ENCODE measurements around the gene TREH. TPM values are rescaled to one million over a fixed set of nuclear protein-coding genes. Genes with fewer than 3 reads are reported as not detected.
A peak's percentile ranks its signal among the peaks of the same experiment; 100 is the strongest.

Gene TREH
- total RNA-seq, 4 donors from 2014 or later = not detected

GRCh38 chr11:118622376-118623268 is 56.8 kb downstream of the TREH start:
- no peak for DNase-seq (ENCODE audit: low spot score in 2 of 2)
- Histone ChIP-seq H3K4me1 (peaks cover 5 to 69% (median 55%) of the 10 kb centered on the region in 4 donors), H3K4me3 (peak overlapping the region in 1 of 4 donors; percentile 53)

GRCh38 chr11:118621784-118622375 is 57.6 kb downstream of the TREH start:
- H3K4me3 ChIP-seq = peak overlapping the region; percentile 36 to 53 (median 42)
- H3K27ac ChIP-seq = peak overlapping the region; percentile 61 to 99 (median 86)
- no peaks in the 10 kb centered on the region for H3K9me3 ChIP-seq
- DNase-seq (ENCODE audit: low spot score in 2 of 2) = no peak
- no peaks in the 10 kb centered on the region for H3K27me3 ChIP-seq
- peaks cover 0 to 36% (median 2%) of the 10 kb centered on the region in 3 donors for H3K36me3 ChIP-seq
- H3K4me1 ChIP-seq = peaks cover 5 to 76% (median 62%) of the 10 kb centered on the region in 4 donors
- WGBS, 2 donors = 18 to 31% methylated on average over 4 of the region's 4 CpGs
- TF ChIP-seq POLR2A (IDR thresholded peaks at IDR 0.05) (no peak), CTCF (IDR thresholded peaks at IDR 0.05) (no peak), EP300 (IDR thresholded peaks at IDR 0.05) (no peak)

More at GRCh38 chr11:118622376-118623268, 56.8 kb downstream of the TREH start:
- 27 to 33% methylated on average over 9 of the region's 9 CpGs for WGBS, 2 donors
- Histone ChIP-seq H3K27me3 (no peaks in the 10 kb centered on the region), H3K9me3 (no peaks in the 10 kb centered on the region), H3K36me3 (peaks cover 0 to 39% (median 4%) of the 10 kb centered on the region in 3 donors), H3K27ac (peak overlapping the region; percentile 61 to 99 (median 86))
- TF ChIP-seq EP300 (IDR thresholded peaks at IDR 0.05) (no peak), CTCF (IDR thresholded peaks at IDR 0.05) (no peak), POLR2A (IDR thresholded peaks at IDR 0.05) (no peak)

- Histone ChIP-seq H3K9me3 (no peaks in the 10 kb centered on the region), H3K27me3 (no peaks in the 10 kb centered on the region), H3K4me3 (peak overlapping the region; percentile 36 to 53 (median 42)), H3K4me1 (peaks cover 5 to 83% (median 67%) of the 10 kb centered on the region in 4 donors), H3K36me3 (peaks cover 0 to 36% (median 7%) of the 10 kb centered on the region in 3 donors), H3K27ac (peak overlapping the region; percentile 61 to 99 (median 86))
- DNase-seq (ENCODE audit: low spot score in 2 of 2) = peak; percentile 77 to 85
- 3 to 4% methylated on average over 28 to 38 of the region's 38 CpGs for WGBS, 2 donors
- TF ChIP-seq EP300 (IDR thresholded peaks at IDR 0.05) = peak in 1 of 2 donors; percentile 64
- TF ChIP-seq CTCF (IDR thresholded peaks at IDR 0.05) = no peak
These were observed 58.2 kb downstream of the TREH start for GRCh38 chr11:118621071-118621783.

GRCh38 chr11:118620529-118621070 is 58.9 kb downstream of the TREH start:
- H3K27me3 ChIP-seq = no peaks in the 10 kb centered on the region
- no peaks in the 10 kb centered on the region for H3K9me3 ChIP-seq
- DNase-seq (ENCODE audit: low spot score in 2 of 2) = no peak
- H3K27ac ChIP-seq = peak overlapping the region; percentile 61 to 99 (median 86)
- H3K36me3 ChIP-seq = peaks cover 5 to 36% (median 5%) of the 10 kb centered on the region in 3 donors
- peak overlapping the region; percentile 36 to 53 (median 42) for H3K4me3 ChIP-seq
- WGBS, 2 donors = 33 to 44% methylated on average over 7 of the region's 7 CpGs
- peaks cover 5 to 89% (median 70%) of the 10 kb centered on the region in 4 donors for H3K4me1 ChIP-seq
- TF ChIP-seq EP300 (IDR thresholded peaks at IDR 0.05) (no peak), POLR2A (IDR thresholded peaks at IDR 0.05) (no peak), CTCF (IDR thresholded peaks at IDR 0.05) (no peak)
